ENCODE data around the gene LNX1. TPM values are rescaled to one million over a fixed set of nuclear protein-coding genes. Genes with fewer than 3 reads are reported as not detected.
A peak's percentile ranks its signal among the peaks of the same experiment; 100 is the strongest.

Gene LNX1
- total and polyA plus RNA-seq, 2 experiments from 2014 or later = 6.7 to 9.4 TPM

- H3F3A ChIP-seq (ENCODE audit: insufficient read depth) = no peaks in the 10 kb centered on the region
- no peaks in the 10 kb centered on the region for H3K9me2 ChIP-seq (ENCODE audit: insufficient read depth)
- H3K36me3 ChIP-seq (ENCODE audit: low read depth) = no peaks in the 10 kb centered on the region
- H3K4me1 ChIP-seq (ENCODE audit: insufficient read depth) = peaks cover 11% of the 10 kb centered on the region; the same call in 1 of the 2 replicates
- no peak overlapping the region for H3K4me3 ChIP-seq
- H3K79me2 ChIP-seq (ENCODE audit: insufficient read depth) = no peaks in the 10 kb centered on the region
- no peaks in the 10 kb centered on the region for H3K27me3 ChIP-seq (replicated peaks; ENCODE audit: insufficient read depth)
- no peak overlapping the region for H3K9ac ChIP-seq
- H3K27ac ChIP-seq = no peak overlapping the region
- no peak overlapping the region for H3K4me2 ChIP-seq (ENCODE audit: unreplicated experiment)
- 92 to 100% methylated on average over 2 of the region's 2 CpGs for WGBS, 2 experiments (ENCODE audit: low coverage in 1 of 2, low lambda C conversion rate in 2 of 2, missing lambda C conversion rate in 2 of 2)
- no peak for DNase-seq
- no peak for TF ChIP-seq EZH2phosphoT487 (IDR thresholded peaks at IDR 0.05; ENCODE audit: insufficient read depth, low read depth)
- no peak for TF ChIP-seq EZH2 (IDR thresholded peaks at IDR 0.05; ENCODE audit: insufficient read depth, poor library complexity, severe bottlenecking)
- in situ Hi-C loops (cut with MboI) = no loop called here
- no peak overlapping the region for H2AFZ ChIP-seq
- no peaks in the 10 kb centered on the region for H4K20me1 ChIP-seq (ENCODE audit: insufficient read depth)
- H3K9me3 ChIP-seq (ENCODE audit: low read depth) = no peaks in the 10 kb centered on the region
These were observed 92.6 kb downstream of the LNX1 start for GRCh38 chr4:53498706-53499105.

GRCh38 chr4:53497487-53498244, 93.6 kb downstream of the LNX1 start:
- H3K4me3 ChIP-seq = no peak overlapping the region
- no peaks in the 10 kb centered on the region for H3F3A ChIP-seq (ENCODE audit: insufficient read depth)
- peak overlapping the region; percentile 22 for H3K27ac ChIP-seq
- no peaks in the 10 kb centered on the region for H3K9me3 ChIP-seq (ENCODE audit: low read depth)
- no peaks in the 10 kb centered on the region for H3K79me2 ChIP-seq (ENCODE audit: insufficient read depth)
- peaks cover 11% of the 10 kb centered on the region; the same call in 1 of the 2 replicates for H3K4me1 ChIP-seq (ENCODE audit: insufficient read depth)
- in situ Hi-C loops (cut with MboI) = no loop called here
- 35 to 40% methylated on average over 7 of the region's 7 CpGs for WGBS, 2 experiments (ENCODE audit: low coverage in 1 of 2, low lambda C conversion rate in 2 of 2, missing lambda C conversion rate in 2 of 2)
- H3K27me3 ChIP-seq (replicated peaks; ENCODE audit: insufficient read depth) = no peaks in the 10 kb centered on the region
- H3K9ac ChIP-seq = no peak overlapping the region
- no peak overlapping the region for H3K4me2 ChIP-seq (ENCODE audit: unreplicated experiment)
- peak; percentile 76 for DNase-seq
- H4K20me1 ChIP-seq (ENCODE audit: insufficient read depth) = no peaks in the 10 kb centered on the region
- H2AFZ ChIP-seq = no peak overlapping the region
- TF ChIP-seq EZH2 (IDR thresholded peaks at IDR 0.05; ENCODE audit: insufficient read depth, poor library complexity, severe bottlenecking) = no peak
- no peak for TF ChIP-seq EZH2phosphoT487 (IDR thresholded peaks at IDR 0.05; ENCODE audit: insufficient read depth, low read depth)
- no peaks in the 10 kb centered on the region for H3K9me2 ChIP-seq (ENCODE audit: insufficient read depth)
- no peaks in the 10 kb centered on the region for H3K36me3 ChIP-seq (ENCODE audit: low read depth)

- in situ Hi-C loops (cut with MboI) = no loop called here
- WGBS, 2 experiments (ENCODE audit: low coverage in 1 of 2, low lambda C conversion rate in 2 of 2, missing lambda C conversion rate in 2 of 2) = 78 to 83% methylated on average over 6 of the region's 6 CpGs
These were observed 96.4 kb downstream of the LNX1 start for GRCh38 chr4:53494851-53495250.

GRCh38 chr4:53490965-53491622, 100.2 kb downstream of the LNX1 start:
- peak overlapping the region; percentile 60 for H2AFZ ChIP-seq
- no peaks in the 10 kb centered on the region for H3K9me3 ChIP-seq (ENCODE audit: low read depth)
- H3K4me3 ChIP-seq = peak overlapping the region; percentile 39; the same call in 1 of the 2 replicates
- no peaks in the 10 kb centered on the region for H3K79me2 ChIP-seq (ENCODE audit: insufficient read depth)
- H4K20me1 ChIP-seq (ENCODE audit: insufficient read depth) = no peaks in the 10 kb centered on the region
- peaks cover 30% of the 10 kb centered on the region for H3K4me1 ChIP-seq (ENCODE audit: insufficient read depth)
- no peaks in the 10 kb centered on the region for H3K27me3 ChIP-seq (replicated peaks; ENCODE audit: insufficient read depth)
- H3K36me3 ChIP-seq (ENCODE audit: low read depth) = no peaks in the 10 kb centered on the region
- H3K4me2 ChIP-seq (ENCODE audit: unreplicated experiment) = peak overlapping the region; percentile 75
- H3K9me2 ChIP-seq (ENCODE audit: insufficient read depth) = no peaks in the 10 kb centered on the region
- in situ Hi-C loops (cut with MboI) = no loop called here
- H3K9ac ChIP-seq = peak overlapping the region; percentile 71
- 34% methylated on average over 3 of the region's 3 CpGs for WGBS, 2 experiments (ENCODE audit: low coverage in 1 of 2, low lambda C conversion rate in 2 of 2, missing lambda C conversion rate in 2 of 2)
- H3F3A ChIP-seq (ENCODE audit: insufficient read depth) = peaks cover 18% of the 10 kb centered on the region
- TF ChIP-seq EZH2 (IDR thresholded peaks at IDR 0.05; ENCODE audit: insufficient read depth, poor library complexity, severe bottlenecking) (no peak), EZH2phosphoT487 (IDR thresholded peaks at IDR 0.05; ENCODE audit: insufficient read depth, low read depth) (no peak)
- peak; percentile 90 for DNase-seq
- H3K27ac ChIP-seq = peak overlapping the region; percentile 94

More at GRCh38 chr4:53494851-53495250, 96.4 kb downstream of the LNX1 start:
- no peaks in the 10 kb centered on the region for H3K9me2 ChIP-seq (ENCODE audit: insufficient read depth)
- H2AFZ ChIP-seq = no peak overlapping the region
- H4K20me1 ChIP-seq (ENCODE audit: insufficient read depth) = no peaks in the 10 kb centered on the region
- no peaks in the 10 kb centered on the region for H3K9me3 ChIP-seq (ENCODE audit: low read depth)
- H3K27me3 ChIP-seq (replicated peaks; ENCODE audit: insufficient read depth) = no peaks in the 10 kb centered on the region
- H3F3A ChIP-seq (ENCODE audit: insufficient read depth) = peaks cover 14% of the 10 kb centered on the region
- H3K4me1 ChIP-seq (ENCODE audit: insufficient read depth) = peaks cover 27% of the 10 kb centered on the region
- H3K9ac ChIP-seq = no peak overlapping the region
- no peak for DNase-seq
- H3K4me3 ChIP-seq = no peak overlapping the region
- H3K79me2 ChIP-seq (ENCODE audit: insufficient read depth) = no peaks in the 10 kb centered on the region
- H3K4me2 ChIP-seq (ENCODE audit: unreplicated experiment) = no peak overlapping the region
- no peak overlapping the region for H3K27ac ChIP-seq
- H3K36me3 ChIP-seq (ENCODE audit: low read depth) = no peaks in the 10 kb centered on the region
- TF ChIP-seq EZH2phosphoT487 (IDR thresholded peaks at IDR 0.05; ENCODE audit: insufficient read depth, low read depth) (no peak), EZH2 (IDR thresholded peaks at IDR 0.05; ENCODE audit: insufficient read depth, poor library complexity, severe bottlenecking) (no peak)
